Neutrophil (primary cell): ENCODE data around the gene IFNLR1.

Experiments used
- H3K27ac ChIP-seq: fragments of 200-600 bp; sonication (generic); 2 replicates; pipeline ENCODE4 v1.5.1; 2016; ENCODE audit warnings: mild to moderate bottlenecking, moderate library complexity
- H3K27me3 ChIP-seq: fragments of 200-600 bp; sonication (generic); 2 replicates; pipeline ENCODE4 v1.6.0; 2016; ENCODE audit warnings: mild to moderate bottlenecking
- H3K36me3 ChIP-seq: fragments of 200-600 bp; sonication (generic); 2 replicates; pipeline ENCODE4 v1.5.1; 2017
- H3K4me1 ChIP-seq, 2 experiments: fragments of 200-600 bp in 1 of 2; sonication (generic) in 1 of 2; 1 replicate in 1 of 2; 2 replicates in 1 of 2; pipeline versions ENCODE4 v1.5.1 to v1.6.1; 2013 to 2016; ENCODE audit warnings: low read depth in 1 of 2, low read length in 1 of 2, mild to moderate bottlenecking in 1 of 2, moderate library complexity in 1 of 2; ENCODE audit not compliant: control insufficient read depth in 1 of 2, insufficient read depth in 1 of 2
- H3K4me3 ChIP-seq, 2 experiments: fragments of 200-600 bp in 1 of 2; sonication (generic) in 1 of 2; 1 replicate in 1 of 2; 2 replicates in 1 of 2; pipeline ENCODE4 v1.5.1; 2013 to 2016; ENCODE audit warnings: low read depth in 1 of 2, low read length in 1 of 2, mild to moderate bottlenecking in 1 of 2, moderate library complexity in 1 of 2
- H3K9me3 ChIP-seq: fragments of 200-600 bp; sonication (generic); 2 replicates; pipeline ENCODE4 v1.5.1; 2016
- TF ChIP-seq, protein P1 (sequence below): fragments of 200-600 bp; sonication (generic); IDR thresholded peaks from 2 replicates; pipeline ENCODE4 v1.5.1; 2016; ENCODE audit warnings: antibody characterized with exemption

IFNLR1 gene

DNA sequence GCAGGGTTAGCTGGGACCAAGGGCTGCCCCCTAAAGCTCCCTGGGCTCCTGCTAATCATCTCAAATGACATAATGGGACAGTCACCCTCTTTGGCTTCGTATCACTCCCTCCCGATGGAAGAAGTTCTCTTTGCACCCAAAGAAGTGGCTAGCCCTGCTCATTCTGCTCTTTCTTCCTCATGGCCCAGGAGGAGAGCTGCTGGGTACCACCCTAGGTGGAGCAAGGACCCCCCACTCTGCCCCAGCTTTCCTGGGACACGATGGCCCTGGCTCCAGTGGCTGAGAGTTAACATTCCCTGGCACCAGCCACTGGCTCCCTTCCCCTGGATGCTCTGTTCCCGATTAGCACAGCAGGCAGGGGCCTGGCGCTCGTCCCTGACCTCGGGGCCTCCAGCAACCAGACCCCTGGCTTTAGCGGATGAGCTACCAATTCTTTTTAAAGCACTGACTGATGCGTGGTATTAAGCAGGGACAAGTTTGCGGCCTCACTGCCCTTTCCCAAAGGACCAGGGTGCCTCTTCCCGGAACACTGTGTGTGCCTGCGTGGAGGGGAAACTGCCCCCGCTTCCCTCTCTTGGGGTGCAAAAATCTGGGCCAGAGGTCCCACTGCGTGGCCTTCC, 76.3 kb downstream of the IFNLR1 start:
- Histone ChIP-seq H3K4me1 (no peaks in the 10 kb centered on the region), H3K9me3 (no peaks in the 10 kb centered on the region), H3K4me3 (no peak overlapping the region), H3K27ac (no peak overlapping the region), H3K27me3 (peaks cover 38% of the 10 kb centered on the region), H3K36me3 (no peaks in the 10 kb centered on the region)
- TF ChIP-seq, protein P1, sequence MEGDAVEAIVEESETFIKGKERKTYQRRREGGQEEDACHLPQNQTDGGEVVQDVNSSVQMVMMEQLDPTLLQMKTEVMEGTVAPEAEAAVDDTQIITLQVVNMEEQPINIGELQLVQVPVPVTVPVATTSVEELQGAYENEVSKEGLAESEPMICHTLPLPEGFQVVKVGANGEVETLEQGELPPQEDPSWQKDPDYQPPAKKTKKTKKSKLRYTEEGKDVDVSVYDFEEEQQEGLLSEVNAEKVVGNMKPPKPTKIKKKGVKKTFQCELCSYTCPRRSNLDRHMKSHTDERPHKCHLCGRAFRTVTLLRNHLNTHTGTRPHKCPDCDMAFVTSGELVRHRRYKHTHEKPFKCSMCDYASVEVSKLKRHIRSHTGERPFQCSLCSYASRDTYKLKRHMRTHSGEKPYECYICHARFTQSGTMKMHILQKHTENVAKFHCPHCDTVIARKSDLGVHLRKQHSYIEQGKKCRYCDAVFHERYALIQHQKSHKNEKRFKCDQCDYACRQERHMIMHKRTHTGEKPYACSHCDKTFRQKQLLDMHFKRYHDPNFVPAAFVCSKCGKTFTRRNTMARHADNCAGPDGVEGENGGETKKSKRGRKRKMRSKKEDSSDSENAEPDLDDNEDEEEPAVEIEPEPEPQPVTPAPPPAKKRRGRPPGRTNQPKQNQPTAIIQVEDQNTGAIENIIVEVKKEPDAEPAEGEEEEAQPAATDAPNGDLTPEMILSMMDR, result no peak

DNA sequence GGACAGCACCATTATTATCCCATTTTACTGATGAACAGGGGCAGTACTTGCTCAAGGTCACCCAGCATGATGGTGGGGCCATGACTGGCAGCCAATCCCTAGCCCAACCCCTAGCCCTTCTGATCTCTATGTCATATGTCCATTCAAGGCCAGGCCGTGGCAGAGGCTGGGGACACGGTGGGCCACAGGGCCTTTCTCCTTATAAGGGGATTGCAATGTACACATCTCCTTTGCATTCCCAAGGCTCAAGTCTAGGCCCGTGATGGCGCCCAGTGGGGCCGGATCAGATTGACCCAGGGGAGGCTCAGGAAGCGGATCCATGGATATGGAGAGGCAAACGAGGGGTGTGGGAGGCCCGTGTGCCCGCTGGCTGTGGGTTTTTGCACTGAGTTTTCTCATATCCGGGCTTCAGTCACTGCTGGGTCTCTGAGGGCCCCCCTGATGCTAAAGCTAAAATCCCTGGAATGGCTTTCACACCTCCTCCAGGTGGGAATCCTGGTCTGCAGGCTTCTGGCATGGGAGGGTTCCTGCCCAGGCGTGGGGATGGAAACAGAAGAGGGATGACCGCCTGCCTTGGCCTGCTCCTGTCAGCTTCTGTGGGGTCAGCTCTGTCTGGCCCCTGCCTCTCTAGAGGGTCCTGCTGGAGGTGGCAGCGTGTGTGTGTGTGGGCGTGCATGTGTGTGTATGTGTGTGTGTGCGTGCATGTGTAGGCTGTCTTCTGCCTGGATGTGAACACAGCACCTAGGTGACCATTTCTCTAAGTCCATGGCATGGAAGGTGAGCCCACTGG, 77.2 kb downstream of the IFNLR1 start:
- Histone ChIP-seq H3K27me3 (peaks cover 35% of the 10 kb centered on the region), H3K4me3 (no peak overlapping the region), H3K4me1 (no peaks in the 10 kb centered on the region), H3K36me3 (no peaks in the 10 kb centered on the region), H3K9me3 (no peaks in the 10 kb centered on the region), H3K27ac (no peak overlapping the region)
- TF ChIP-seq, protein P1, result no peak

DNA sequence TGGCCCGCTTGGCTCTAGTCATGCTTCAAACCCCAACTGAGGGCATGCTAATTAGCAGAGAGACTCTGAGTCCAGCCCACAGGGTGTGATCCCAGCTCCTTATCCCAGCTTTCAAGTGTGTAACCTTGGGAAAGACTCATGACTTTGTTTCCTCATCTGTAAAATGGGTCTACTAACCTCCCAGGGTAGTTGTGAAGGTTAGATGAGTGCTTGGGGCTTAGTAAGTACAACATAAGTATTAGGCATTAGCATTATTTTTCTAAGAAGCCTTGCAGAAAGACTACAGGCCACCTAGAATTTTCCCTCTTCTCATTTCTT, 78.0 kb downstream of the IFNLR1 start:
- Histone ChIP-seq H3K4me1 (no peaks in the 10 kb centered on the region), H3K27me3 (peaks cover 33% of the 10 kb centered on the region), H3K36me3 (no peaks in the 10 kb centered on the region), H3K9me3 (no peaks in the 10 kb centered on the region), H3K27ac (no peak overlapping the region), H3K4me3 (no peak overlapping the region)
- TF ChIP-seq, protein P1, result no peak

DNA sequence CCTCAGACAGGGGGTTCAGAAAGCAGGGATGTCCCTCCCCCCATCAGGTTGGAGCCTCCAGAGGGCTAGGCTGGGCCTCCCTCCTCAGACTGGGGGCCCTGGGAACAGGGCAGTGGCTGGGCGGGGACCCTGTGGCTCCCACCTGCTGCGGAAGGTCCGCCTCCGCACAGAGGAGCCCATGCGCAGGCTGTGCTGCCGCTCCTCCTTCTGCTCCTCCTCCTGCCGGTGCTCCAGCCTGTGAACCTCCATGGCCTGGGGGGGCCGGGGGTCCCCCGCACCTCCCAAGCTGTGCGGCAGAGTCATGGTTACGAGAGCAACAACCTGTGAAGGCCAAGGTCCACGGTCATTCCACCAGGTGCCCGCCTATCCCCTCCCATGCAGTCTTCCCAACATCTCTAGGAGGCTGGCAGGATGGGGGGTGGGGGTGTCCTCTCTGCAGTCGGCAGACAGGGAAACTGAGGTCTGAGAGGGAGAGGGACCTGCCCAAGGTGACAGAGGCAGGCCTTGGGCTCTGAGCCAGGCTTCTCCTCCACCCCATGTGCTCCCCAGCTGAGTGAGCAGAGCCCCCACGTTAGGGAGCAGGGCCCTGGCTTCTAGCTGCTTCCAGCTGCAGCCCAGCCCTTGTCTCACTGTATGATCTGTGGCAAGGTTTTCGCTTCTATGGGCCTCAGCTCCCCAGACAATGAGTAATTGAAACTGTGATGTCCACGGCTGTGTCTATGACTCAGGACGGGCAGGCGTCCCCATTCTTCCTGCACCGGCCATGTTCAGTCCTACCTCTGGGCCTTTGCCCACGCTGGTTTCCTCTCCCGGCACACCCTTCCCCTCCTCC, 78.5 kb downstream of the IFNLR1 start:
- TF ChIP-seq, protein P1, result no peak
- H3K27me3 ChIP-seq, result peaks cover 27% of the 10 kb centered on the region
- no peaks in the 10 kb centered on the region for H3K4me1 ChIP-seq
- H3K27ac ChIP-seq, result no peak overlapping the region
- H3K4me3 ChIP-seq, result no peak overlapping the region
- H3K36me3 ChIP-seq, result no peaks in the 10 kb centered on the region
- no peaks in the 10 kb centered on the region for H3K9me3 ChIP-seq

DNA sequence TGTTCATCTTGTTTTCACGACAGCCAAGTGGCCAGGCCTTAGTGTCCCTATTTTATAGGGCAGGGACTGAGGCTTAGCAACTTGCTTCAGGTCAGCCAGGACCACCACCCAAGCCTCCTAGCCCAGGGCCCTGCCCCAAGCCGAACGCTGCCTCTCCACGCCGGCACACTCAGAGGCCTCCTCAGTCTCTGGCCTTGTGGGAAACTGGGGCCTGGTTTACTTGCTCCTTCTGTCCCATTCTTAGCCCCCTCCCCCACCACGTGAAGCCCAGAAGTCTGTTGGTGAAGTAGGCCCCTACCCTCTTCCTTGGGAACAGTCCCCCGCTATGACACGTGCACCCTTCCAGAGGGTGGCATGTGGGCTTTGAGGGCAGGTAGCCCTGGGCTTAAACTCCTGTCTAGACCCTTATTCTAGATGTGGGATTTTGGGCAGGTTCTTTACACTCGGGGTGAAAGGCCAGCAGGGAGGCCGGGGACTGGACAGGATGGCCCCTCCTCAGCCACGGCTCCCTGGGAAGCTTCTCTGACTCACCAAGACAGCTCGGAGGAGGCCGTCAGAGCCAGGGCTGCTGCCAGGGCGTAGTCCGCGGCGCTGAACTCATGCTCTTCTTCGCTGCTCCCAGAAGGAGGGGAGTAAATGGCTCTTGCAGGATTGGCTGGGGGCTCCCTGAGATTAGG, 79.5 kb downstream of the IFNLR1 start:
- TF ChIP-seq, protein P1, result no peak
- Histone ChIP-seq H3K4me1 (no peaks in the 10 kb centered on the region), H3K9me3 (no peaks in the 10 kb centered on the region), H3K36me3 (no peaks in the 10 kb centered on the region), H3K4me3 (no peak overlapping the region), H3K27me3 (peaks cover 21% of the 10 kb centered on the region), H3K27ac (no peak overlapping the region)
